Measurements from ENCODE around the gene ERBB4.
A peak's percentile ranks its signal among the peaks of the same experiment; 100 is the strongest.

Gene ERBB4

DNA sequence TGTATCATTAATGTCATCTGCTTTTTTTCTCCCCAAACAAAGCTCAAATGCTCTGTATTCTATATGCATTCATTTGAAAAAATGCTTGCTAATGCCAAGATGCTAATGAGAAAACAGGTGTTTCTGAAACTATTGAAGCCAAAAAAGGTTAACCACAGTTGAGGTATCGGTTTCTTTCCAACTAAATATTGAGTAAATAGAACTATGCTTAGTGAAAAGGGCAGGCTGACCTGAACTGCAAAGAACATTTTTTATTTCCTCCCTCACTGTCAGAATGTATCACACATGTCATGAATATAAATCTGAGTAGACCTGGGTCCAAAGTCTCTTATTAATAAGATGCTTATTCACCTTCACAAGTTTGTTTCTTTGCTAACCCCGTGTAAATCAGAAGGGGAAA, 1115.6 kb downstream of the ERBB4 start:
- DNase-seq (ENCODE audit: low read depth, low spot score): no peak

DNA sequence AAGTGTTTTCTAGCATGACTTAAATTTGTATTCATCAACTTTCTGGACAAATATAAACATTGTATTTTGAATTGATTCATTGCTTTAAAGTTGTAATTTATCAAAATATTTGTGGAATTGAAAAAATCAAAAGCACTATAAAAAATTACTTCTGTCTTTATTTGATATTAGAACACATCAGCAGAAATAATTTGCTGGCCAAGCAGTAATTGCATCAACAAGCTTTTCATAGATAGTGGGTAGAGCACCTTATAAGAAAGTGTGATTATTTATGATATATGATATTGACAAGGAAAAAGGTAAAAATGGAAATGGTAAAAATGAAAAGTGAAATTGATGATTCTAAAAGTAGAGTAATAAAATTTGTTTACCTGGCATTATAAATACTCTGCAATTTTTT, 1121.1 kb downstream of the ERBB4 start:
- DNase-seq (ENCODE audit: low read depth, low spot score): no peak

DNA sequence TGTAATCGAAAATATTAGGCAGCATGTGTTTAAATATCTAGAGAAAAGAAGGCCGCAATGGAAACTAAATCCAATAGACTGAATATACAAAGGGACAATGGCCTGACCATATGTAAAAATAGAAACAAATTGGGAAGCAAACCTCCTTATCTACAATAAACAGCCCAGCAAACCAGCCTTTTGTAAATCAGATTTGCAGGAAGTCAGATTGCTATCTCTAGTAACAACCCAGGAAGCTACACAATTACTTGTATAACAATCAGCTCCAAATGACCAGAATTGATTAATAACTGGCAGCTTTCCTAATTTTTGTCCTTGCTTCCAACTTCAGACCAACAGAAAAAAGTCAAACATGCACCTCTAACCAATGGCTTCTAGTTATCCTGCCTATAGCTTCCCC, 1122.2 kb downstream of the ERBB4 start:
- DNase-seq (ENCODE audit: low read depth, low spot score): no peak

DNA sequence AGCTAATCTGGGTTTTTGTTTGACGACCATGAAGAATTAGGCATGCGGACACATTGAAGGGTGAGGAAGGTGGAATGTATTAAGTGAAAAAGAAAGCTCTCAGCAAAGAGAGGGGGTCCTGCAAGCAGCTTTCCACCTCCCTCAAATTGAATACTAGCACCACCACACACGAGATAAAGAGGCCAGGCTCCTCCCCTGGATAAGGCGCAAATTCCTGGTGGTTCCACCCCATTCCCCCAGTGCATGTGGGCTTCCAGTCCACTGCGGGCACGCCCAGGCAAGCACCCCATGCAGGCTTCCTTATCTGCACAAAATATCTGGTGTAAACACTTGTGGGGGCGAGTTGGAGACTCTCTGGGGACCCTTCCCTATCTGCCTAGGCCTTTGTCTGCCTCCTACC, 1124.9 kb downstream of the ERBB4 start:
- peak; percentile 2 for DNase-seq (ENCODE audit: low read depth, low spot score)

DNA sequence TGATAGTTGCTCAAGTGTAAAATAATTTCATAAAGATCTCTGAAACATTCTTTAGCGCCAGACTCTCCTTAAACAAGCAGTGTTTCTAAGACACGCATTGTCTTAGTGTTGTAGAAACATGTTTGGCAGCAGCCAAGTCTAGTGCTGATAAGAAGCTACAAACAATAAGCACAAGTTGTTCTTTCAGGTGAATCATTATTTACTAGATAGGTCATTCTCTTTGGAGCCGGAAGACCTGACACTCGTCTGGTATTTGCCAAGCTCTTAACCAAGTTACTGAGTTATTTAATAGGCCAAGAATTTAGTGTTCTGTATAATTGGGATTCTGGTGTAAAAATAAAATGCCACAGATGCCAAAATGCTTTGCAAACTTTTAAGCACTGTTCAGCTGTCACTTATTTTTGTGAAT, 1130.1 kb downstream of the ERBB4 start:
- no peak for DNase-seq (ENCODE audit: low read depth, low spot score)

DNA sequence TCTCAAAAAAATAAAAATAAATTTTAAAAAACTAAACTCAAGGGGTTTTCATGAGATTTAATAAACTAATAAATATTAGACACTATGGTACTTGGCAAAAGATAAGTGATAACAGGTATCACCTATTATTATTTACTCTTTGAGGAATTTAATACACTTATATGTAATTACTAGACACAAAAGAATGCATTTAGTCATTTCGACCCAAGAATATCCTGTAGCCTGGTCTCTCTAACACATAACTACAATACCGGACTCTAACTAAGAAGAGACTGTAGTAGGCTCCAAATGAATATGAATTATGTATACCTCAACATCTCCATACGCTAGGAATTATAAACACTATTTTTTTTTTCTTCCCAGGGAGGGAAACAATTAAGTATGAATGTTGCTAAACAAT, 1131.5 kb downstream of the ERBB4 start:
- DNase-seq (ENCODE audit: low read depth, low spot score): no peak

DNA sequence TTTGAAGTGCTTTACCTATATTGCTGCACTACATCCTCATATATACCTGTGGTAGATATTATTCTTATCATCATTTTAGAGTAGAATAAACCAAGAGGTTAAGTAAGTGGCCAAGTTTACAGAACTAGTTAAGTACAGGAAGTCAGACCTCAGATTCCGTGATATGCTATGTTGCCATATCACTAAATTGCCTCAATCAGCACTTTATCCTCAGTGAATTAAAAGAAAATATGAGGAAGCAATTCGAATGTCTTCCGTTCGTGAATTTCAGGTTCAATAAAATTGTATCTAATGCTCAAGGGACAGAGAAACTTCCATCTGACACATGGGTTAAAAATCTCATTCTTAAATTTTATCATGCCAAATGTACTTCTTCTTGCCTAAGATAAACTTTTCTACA, 1133.6 kb downstream of the ERBB4 start:
- no peak for DNase-seq (ENCODE audit: low read depth, low spot score)

DNA sequence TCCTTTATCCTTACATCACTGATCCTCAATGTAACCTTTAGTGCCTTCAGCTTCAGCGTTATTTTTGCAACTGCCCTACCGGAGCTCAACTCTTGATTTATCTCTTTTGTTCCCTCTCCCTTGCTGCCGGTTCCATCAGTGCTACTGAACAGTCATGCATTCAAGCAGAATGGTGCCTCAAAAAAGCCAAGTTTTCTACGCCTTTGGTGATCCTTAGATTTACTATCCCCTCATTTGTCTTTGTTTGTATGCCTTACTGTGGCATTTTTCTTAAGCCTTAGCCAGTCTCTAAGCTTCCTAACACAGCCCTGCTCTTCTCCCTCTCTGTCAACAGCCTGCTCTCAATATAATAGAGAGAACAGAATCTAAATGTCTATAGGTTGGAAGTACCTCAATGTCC, 1134.5 kb downstream of the ERBB4 start:
- no peak for DNase-seq (ENCODE audit: low read depth, low spot score)

DNA sequence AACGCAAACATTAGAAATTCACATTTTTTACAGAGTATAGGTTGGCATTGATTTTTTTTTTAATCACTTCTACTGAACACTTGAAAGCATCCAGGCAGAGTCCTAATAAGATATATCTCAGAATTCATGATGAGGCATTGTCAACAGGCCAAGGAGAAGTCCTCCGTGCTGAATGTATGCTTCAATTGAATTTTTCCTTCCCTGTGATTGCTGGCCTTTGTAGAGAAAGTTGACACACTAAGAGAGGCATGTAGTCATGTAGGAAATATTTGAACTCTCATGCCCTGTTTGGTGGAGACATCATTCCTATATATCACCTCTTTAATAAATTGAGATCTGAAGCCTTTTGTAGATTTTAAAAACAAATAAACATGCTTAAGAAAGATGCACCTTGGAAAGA, 1137.3 kb downstream of the ERBB4 start:
- no peak for DNase-seq (ENCODE audit: low read depth, low spot score)

DNA sequence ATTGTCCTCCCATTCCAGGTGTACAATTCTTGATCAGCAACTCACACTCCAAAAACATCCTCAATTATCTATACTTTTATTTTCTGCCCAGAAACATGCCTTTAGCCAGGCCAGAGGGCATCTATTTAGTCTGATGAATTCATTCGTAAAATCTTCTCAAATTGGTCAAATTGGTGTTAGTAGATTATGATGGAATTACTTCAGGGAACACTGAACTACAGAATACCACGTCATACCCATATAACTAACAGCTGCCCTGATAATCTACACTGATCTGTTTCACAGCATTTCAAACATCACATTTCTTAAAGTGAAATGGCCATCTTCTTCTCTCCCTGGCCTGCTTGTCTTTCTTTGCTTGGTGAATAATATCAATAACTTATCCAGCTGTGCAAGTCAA, 1140.8 kb downstream of the ERBB4 start:
- no peak for DNase-seq (ENCODE audit: low read depth, low spot score)

DNA sequence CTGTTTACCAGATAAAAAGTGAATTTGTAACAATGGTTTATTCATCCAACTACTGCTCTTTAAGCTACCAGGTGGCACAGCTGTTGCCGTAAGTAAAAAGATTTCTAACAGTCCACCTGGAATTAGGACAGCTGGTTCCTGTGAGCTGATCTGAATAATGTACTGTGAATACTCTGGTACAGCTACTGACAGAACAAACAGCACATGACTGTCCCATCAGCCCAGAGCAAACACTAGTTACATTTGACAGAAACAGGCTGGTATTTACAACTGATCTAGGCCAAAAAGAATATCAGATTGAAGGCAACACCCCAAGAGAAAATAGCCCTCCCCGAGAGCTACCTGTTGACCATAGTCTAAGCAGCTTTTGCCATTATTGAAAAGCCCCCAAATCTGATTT, 1141.8 kb downstream of the ERBB4 start:
- no peak for DNase-seq (ENCODE audit: low read depth, low spot score)

DNA sequence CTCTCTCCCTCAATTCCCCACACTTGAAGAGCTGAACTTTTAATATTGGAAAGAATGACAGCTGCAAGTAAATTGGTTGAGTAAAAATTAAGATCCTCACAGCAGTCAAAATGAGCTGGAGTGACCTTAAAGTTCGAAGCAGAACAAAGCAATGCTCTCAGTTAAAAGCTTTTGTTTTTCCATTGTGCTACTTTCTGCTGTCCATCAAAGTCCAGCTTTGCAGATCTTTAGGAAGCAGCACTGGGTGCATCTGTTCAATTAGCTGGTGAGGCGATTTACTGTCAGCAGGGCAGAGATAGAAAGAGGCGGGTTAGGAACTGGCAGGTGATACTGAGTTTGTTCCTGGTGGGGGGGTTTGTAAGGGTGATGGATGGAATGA, 1147.4 kb downstream of the ERBB4 start:
- no peak for DNase-seq (ENCODE audit: low read depth, low spot score)

DNA sequence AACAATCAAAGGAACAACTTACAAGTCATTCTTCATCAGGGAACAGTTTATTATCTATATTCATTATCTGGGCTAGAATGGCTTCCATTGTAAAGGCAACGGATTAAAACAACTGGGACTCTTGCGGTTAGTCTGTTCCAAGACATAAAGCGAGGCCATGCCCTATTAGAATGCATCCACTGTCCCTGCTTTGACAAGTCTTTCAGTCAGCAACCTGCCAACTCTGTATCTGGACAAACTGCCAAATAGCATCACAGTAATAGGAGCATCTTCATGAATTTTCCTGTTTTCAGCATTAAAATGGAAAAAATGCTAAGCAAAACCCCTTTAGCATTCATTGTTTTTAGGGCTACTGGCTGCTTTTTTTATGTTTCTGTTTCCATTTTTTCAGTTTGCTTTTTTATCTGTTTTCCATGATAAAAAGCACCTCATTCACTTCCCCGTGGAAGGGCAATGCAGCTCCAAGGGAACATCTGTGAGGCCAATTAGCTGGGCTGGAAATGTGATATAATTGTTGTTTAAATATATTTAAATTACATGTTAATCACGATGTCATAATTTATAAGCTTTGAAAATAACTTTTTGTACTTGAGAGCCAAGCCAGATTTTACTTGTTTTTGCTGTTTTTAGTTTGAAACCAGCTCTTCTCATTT, 1147.9 kb downstream of the ERBB4 start:
- DNase-seq (ENCODE audit: low read depth, low spot score): no peak

DNA sequence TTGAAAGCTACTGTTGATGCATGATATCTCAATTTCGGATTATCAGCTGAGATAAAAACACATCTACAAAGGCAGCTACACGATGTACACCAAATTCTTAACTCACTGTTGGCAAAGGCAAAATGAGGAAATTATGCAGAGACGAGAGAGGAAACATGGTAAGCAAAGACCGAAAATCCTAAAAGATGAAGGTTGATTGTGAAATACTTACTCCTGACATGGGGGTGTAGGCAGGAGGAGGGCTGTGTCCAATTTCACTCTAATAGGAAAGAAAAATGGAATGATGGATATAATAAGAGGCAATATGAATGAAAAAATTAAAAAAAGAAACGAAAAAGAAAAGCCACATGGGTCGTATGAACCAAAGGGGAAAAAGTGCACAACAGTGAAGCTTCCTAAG, 1150.9 kb downstream of the ERBB4 start:
- no peak for DNase-seq (ENCODE audit: low read depth, low spot score)

DNA sequence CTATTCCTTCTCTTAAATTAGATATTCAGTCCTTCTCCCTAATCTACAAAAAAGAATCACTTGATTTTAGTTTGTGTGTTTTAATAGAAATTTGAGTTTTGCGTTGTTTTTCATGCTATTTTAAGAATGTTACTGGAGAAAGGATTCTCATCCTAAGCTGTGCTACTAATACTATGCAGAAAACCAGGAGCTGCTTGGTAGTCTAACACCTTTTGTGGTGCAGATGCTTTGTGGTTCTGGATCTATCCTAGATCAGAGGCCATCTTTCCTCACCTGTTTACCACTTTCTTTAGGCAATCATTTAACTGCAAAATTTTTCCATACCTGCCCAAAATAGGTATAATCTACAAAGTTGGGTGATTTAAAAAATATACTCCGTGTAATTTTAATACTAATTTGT, 1158.6 kb downstream of the ERBB4 start:
- no peak for DNase-seq (ENCODE audit: low read depth, low spot score)

DNA sequence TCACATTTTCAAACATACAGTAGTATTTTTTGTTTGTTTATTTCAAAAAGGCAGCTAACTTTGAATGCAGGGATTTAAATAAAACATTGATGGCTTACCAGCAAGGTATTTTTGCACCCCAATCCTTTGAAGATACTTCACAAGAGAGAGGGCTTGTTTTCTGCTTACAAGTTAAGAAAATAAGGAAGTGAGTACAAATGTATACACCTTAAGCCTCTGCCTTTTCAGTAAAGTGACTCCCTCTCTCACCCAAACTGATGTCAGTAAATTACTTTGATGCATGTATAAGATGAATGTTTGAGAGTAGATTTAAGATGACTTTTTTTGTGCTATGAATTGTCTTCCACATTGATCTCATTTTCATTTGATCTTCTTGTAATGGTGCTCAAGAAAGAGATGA, 1162.2 kb downstream of the ERBB4 start:
- DNase-seq (ENCODE audit: low read depth, low spot score): no peak

DNA sequence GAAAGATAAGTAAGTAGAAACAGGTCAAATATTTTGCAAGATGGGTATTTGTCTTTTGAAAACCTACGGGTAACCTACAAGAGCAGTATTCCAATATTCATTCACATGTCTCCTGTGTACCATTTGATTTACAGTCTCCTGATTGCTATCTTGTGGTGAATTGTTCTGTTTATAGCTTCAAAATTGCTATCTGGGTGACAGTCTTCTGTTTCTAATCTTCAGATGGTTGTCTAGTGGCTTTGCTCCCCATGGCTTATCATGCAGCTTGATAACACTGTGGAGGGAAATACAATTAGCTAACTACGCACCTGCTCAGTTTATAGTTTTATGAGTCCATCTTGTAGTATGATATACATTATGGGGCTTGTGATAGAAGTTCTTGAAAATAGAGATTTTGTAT, 1165.4 kb downstream of the ERBB4 start:
- DNase-seq (ENCODE audit: low read depth, low spot score): no peak

DNA sequence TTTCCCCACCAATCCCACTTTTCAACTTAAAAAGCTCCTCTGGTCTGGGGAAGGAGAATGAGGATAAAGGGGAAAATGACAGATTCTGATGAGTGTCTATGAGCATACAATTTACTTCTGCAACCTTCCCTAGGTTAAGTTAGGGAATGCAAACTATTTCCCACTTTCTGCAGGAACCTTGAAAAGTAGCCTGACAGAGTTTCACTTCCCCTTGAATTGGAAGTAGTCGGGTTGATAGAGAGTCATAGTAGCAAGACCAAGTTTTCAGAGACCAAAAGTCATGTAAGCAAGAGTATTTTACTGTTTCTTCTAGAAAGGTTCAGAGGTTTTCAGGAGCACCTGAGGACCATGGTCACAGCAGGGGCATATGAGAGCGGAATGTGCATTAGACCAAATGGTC, 1167.1 kb downstream of the ERBB4 start:
- DNase-seq (ENCODE audit: low read depth, low spot score): no peak

DNA sequence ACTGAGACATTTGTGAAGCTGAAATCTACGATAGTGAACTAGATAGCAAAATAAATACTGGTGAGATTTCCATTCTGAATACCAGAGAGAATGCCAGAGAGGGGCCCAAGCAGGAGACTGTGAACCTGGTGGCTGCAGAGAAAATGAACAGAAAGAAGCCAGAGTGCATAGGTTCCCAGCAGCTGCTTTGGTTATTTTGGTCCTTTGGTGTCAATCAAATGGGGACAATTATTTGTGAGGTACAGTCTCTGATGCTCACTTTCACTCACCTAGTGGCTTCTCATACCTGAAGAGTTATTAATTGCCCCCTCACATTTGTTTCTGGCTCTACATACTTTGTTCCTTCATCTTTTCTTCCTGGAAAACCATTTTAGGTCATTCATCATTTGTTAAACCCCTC, 1170.1 kb downstream of the ERBB4 start:
- DNase-seq (ENCODE audit: low read depth, low spot score): no peak

DNA sequence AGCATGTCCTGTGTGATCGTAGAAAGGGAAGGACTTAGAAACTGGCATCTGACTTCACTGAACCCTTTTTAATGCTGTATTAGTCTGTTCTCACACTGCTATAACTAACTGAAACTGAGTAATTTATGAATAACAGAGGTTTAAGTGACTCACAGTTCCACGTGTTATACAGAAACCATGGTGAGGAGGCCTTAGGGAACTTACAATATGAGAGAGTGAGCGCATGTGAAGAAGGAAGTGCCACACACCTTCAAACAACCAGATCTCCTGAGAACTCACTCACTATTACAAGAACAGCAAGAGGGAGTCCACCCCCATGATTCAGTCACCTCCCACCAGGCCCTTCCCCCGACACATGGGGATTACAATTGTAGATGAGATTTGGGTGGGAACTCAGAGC, 1170.9 kb downstream of the ERBB4 start:
- DNase-seq (ENCODE audit: low read depth, low spot score): no peak

DNA sequence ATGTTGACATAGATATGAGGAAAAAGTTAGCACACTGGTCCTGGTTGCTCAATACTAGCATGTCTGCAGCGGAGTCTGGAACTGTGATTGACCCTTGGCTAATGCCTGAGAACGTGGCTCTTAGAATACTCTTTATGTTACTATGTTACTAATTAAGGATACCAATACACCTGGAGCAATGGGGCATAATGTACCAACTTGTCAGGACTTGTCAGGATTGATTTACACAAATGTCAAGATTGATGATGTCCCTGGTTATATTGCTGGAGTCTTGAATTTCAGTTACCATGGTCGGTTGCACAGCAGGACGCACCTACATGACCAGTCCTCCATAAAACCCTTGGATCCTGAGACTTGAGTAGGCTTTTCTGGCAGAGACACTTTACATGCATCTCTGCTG, 1171.3 kb downstream of the ERBB4 start:
- DNase-seq (ENCODE audit: low read depth, low spot score): no peak

DNA sequence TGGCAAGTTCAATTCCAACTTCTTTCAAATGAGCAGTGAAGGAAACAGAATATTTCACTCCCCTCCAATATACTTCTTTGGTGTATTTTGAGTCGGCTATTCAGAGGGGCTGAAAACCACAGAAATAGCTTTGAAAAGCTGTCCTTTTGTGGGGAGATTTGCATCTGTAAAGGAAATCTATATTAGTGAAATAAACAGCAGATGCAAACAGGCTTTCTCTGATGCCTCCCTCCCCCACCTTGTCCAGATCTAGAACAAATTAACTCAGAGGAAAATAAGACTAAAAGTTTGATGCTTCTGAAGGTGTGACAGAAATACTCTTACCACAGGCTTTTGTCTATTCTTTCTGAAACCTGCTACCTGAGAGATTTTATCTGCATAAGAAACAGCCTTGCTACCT, 1173.7 kb downstream of the ERBB4 start:
- no peak for DNase-seq (ENCODE audit: low read depth, low spot score)

DNA sequence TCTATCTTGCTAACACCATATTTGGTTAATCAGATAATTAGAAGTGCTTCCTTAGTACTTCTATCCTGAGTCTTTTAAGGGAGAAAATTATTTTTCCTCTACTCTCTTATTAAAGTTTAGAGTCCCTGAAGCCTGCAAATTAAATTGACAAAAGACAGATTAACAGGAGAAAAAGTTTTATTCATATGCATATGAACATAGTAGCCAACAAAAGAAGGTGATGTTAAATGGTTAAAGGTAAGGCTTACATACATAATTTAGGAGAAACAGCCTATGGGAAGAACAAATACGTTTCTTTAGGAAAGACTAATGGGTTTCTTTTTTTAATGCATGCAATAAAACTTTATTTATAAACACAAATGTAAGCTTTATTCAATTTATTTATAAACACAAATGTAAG, 1177.2 kb downstream of the ERBB4 start:
- DNase-seq (ENCODE audit: low read depth, low spot score): no peak

DNA sequence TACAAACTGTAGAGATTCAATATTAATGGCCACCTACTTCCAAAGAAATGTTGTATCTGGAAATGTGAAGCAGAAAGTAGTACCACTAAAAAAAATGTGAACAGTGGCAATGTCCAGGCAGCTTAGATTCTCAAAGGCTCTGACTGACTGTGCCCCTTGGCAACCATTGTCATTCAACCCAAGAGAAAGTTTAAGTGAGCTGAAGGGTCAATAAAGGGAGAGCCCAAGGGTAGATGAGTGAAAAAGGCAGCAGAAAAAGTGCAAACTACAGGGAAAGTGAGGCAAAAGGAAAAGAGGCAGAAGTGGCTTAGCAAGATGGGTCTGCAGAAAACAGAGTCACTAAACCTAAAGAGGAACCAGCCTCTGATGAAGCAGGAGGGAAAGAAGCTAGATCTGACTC, 1179.3 kb downstream of the ERBB4 start:
- peak; percentile 65 for DNase-seq (ENCODE audit: low read depth, low spot score)

DNA sequence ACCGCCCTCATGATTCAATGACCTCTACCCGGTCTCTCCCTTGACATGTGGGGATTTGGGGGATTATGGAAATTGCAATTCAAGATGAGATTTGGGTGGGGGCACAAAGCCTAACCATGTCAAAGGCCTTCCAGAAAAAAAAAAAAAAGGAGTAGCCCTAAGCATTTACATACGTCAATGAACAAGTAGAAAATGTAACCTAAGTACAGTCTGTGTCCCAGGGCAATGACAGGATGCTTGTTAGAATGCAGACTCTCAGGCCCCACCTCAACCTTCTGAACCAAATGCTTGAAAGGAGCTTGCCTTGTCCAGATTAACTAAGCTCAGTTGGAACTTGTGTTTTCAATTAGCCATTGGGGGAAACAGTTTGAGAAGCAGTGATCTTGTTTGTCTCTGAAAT, 1180.1 kb downstream of the ERBB4 start:
- no peak for DNase-seq (ENCODE audit: low read depth, low spot score)
